Measurements from ENCODE around the gene STYX. TPM values are rescaled to one million over a fixed set of nuclear protein-coding genes. Genes with fewer than 3 reads are reported as not detected.

The STYX gene
- polyA plus RNA-seq, 1 of the 3 experiments (the other 2 are of a cell fraction): 3.5 TPM

GRCh38 chr14:52790756-52791222 is 60.8 kb downstream of the STYX start:
- Histone ChIP-seq H3K4me3 (ENCODE audit: low read depth in 2 of 2, low read length in 1 of 2) (peak overlapping the region; percentile 70 to 73), H3K9ac (peak overlapping the region; percentile 85), H3K4me2 (peak overlapping the region; percentile 81), H3K27ac (ENCODE audit: low read depth in 2 of 2, low read length in 1 of 2) (peak overlapping the region; percentile 87 to 89), H4K20me1 (ENCODE audit: insufficient read depth) (peaks cover 19% of the 10 kb centered on the region), H3K27me3 (ENCODE audit: insufficient read depth) (no peaks in the 10 kb centered on the region), H3K4me1 (ENCODE audit: control insufficient read depth in 1 of 2, insufficient read depth in 2 of 2, low read depth in 1 of 2, low read length in 1 of 2) (peaks cover 0 to 7% of the 10 kb centered on the region in 2 experiments; a peak in 2 of 4 replicates), H3F3A (replicated peaks; ENCODE audit: insufficient read depth) (peaks cover 13% of the 10 kb centered on the region), H3K36me3 (replicated peaks in 1 of 2; ENCODE audit: control insufficient read depth in 1 of 2, insufficient read depth in 2 of 2, low read length in 1 of 2) (peaks cover 4 to 16% of the 10 kb centered on the region in 2 experiments), H3K79me2 (ENCODE audit: insufficient read depth) (peaks cover 62% of the 10 kb centered on the region), H3K9me2 (no peaks in the 10 kb centered on the region), H2AFZ (ENCODE audit: low read depth) (peak overlapping the region; percentile 75), H3K9me3 (no peaks in the 10 kb centered on the region)
- CTCF ChIA-PET: interaction anchor here (0.7 to 1.6 kb wide), 4 partner anchors 14 to 264 kb away, joined by 3 read pairs; no protein-coding TSS in a partner anchor
- DNase-seq: no peak
- WGBS (ENCODE audit: low lambda C conversion rate): 1% methylated on average over 14 of the region's 26 CpGs
- TF ChIP-seq GATA2 (CRISPR knock-in tag; IDR thresholded peaks at IDR 0.05): no peak
- TF ChIP-seq RAD21 (IDR thresholded peaks at IDR 0.05; ENCODE audit: low read length): 0 out of 2 replicates have a peak, but pooled peaks have one; percentile 3
- TF ChIP-seq RXRA (IDR thresholded peaks at IDR 0.05; ENCODE audit: borderline replicate concordance, low read depth): no peak
- TF ChIP-seq SIN3A (IDR thresholded peaks at IDR 0.05; ENCODE audit: borderline replicate concordance, low read depth, low read length): no peak
- POLR2A ChIA-PET: interaction anchor here (0.6 to 2.1 kb wide), 5 partner anchors 35 to 362 kb away, joined by 3 to 5 read pairs (median 4); partner anchors contain the start of genes DDHD1, GPR137C, PSMC6 and STYX

- H3K9me3 ChIP-seq: no peaks in the 10 kb centered on the region
- H3K9me2 ChIP-seq: no peaks in the 10 kb centered on the region
- H3K79me2 ChIP-seq (ENCODE audit: insufficient read depth): peaks cover 56% of the 10 kb centered on the region
- H3K4me2 ChIP-seq: peak within 1 kb of the TSS; percentile 81
- peak within 1 kb of the TSS; percentile 87 to 89 for H3K27ac ChIP-seq (ENCODE audit: low read depth in 2 of 2, low read length in 1 of 2)
- peaks cover 4 to 14% of the 10 kb centered on the region in 2 experiments for H3K36me3 ChIP-seq (replicated peaks in 1 of 2; ENCODE audit: control insufficient read depth in 1 of 2, insufficient read depth in 2 of 2, low read length in 1 of 2)
- POLR2A ChIA-PET: interaction anchor here (0.6 to 2.1 kb wide), 6 partner anchors 34 to 362 kb away, joined by 3 to 5 read pairs (median 4); partner anchors contain the start of genes DDHD1, FERMT2, GPR137C and PSMC6
- peak within 1 kb of the TSS; percentile 75 for H2AFZ ChIP-seq (ENCODE audit: low read depth)
- WGBS (ENCODE audit: low lambda C conversion rate): 1% methylated on average over 13 of the region's 74 CpGs
- peak; percentile 98 for DNase-seq
- H3K4me3 ChIP-seq (ENCODE audit: low read depth in 2 of 2, low read length in 1 of 2): peak within 1 kb of the TSS; percentile 70 to 73
- peaks cover 0 to 7% of the 10 kb centered on the region in 2 experiments; a peak in 2 of 4 replicates for H3K4me1 ChIP-seq (ENCODE audit: control insufficient read depth in 1 of 2, insufficient read depth in 2 of 2, low read depth in 1 of 2, low read length in 1 of 2)
- H3K9ac ChIP-seq: peak within 1 kb of the TSS; percentile 85
- H3F3A ChIP-seq (replicated peaks; ENCODE audit: insufficient read depth): peaks cover 13% of the 10 kb centered on the region
- H4K20me1 ChIP-seq (ENCODE audit: insufficient read depth): peaks cover 19% of the 10 kb centered on the region
- no peaks in the 10 kb centered on the region for H3K27me3 ChIP-seq (ENCODE audit: insufficient read depth)
- CTCF ChIA-PET: interaction anchor here (0.7 to 1.6 kb wide), 3 partner anchors 15 to 263 kb away, joined by 3 read pairs; no protein-coding TSS in a partner anchor
- TF ChIP-seq MXI1 (IDR thresholded peaks at IDR 0.05; ENCODE audit: low read depth, low read length): peak; percentile 90
- TF ChIP-seq, protein P1, sequence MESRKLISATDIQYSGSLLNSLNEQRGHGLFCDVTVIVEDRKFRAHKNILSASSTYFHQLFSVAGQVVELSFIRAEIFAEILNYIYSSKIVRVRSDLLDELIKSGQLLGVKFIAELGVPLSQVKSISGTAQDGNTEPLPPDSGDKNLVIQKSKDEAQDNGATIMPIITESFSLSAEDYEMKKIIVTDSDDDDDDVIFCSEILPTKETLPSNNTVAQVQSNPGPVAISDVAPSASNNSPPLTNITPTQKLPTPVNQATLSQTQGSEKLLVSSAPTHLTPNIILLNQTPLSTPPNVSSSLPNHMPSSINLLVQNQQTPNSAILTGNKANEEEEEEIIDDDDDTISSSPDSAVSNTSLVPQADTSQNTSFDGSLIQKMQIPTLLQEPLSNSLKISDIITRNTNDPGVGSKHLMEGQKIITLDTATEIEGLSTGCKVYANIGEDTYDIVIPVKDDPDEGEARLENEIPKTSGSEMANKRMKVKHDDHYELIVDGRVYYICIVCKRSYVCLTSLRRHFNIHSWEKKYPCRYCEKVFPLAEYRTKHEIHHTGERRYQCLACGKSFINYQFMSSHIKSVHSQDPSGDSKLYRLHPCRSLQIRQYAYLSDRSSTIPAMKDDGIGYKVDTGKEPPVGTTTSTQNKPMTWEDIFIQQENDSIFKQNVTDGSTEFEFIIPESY (IDR thresholded peaks at IDR 0.05; ENCODE audit: borderline replicate concordance, low read depth): no peak
- TF ChIP-seq, protein P2, sequence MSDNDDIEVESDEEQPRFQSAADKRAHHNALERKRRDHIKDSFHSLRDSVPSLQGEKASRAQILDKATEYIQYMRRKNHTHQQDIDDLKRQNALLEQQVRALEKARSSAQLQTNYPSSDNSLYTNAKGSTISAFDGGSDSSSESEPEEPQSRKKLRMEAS (IDR thresholded peaks at IDR 0.05; ENCODE audit: low read depth): peak; percentile 99
- TF ChIP-seq, protein P3, sequence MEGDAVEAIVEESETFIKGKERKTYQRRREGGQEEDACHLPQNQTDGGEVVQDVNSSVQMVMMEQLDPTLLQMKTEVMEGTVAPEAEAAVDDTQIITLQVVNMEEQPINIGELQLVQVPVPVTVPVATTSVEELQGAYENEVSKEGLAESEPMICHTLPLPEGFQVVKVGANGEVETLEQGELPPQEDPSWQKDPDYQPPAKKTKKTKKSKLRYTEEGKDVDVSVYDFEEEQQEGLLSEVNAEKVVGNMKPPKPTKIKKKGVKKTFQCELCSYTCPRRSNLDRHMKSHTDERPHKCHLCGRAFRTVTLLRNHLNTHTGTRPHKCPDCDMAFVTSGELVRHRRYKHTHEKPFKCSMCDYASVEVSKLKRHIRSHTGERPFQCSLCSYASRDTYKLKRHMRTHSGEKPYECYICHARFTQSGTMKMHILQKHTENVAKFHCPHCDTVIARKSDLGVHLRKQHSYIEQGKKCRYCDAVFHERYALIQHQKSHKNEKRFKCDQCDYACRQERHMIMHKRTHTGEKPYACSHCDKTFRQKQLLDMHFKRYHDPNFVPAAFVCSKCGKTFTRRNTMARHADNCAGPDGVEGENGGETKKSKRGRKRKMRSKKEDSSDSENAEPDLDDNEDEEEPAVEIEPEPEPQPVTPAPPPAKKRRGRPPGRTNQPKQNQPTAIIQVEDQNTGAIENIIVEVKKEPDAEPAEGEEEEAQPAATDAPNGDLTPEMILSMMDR (IDR thresholded peaks at IDR 0.05): no peak
- TF ChIP-seq RFX5 (IDR thresholded peaks at IDR 0.05; ENCODE audit: low read length): no peak
- TF ChIP-seq, protein P4, sequence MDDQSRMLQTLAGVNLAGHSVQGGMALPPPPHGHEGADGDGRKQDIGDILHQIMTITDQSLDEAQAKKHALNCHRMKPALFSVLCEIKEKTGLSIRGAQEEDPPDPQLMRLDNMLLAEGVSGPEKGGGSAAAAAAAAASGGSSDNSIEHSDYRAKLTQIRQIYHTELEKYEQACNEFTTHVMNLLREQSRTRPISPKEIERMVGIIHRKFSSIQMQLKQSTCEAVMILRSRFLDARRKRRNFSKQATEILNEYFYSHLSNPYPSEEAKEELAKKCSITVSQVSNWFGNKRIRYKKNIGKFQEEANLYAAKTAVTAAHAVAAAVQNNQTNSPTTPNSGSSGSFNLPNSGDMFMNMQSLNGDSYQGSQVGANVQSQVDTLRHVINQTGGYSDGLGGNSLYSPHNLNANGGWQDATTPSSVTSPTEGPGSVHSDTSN (IDR thresholded peaks at IDR 0.05): peak; percentile 66
- 0 out of 2 replicates have a peak, but pooled peaks have one; percentile 22 for TF ChIP-seq GATA2 (CRISPR knock-in tag; IDR thresholded peaks at IDR 0.05)
- TF ChIP-seq GABPA (IDR thresholded peaks at IDR 0.05; ENCODE audit: low read depth): peak; percentile 73
- TF ChIP-seq JUND (IDR thresholded peaks at IDR 0.05): peak; percentile 58
- TF ChIP-seq TAF1 (IDR thresholded peaks at IDR 0.05; ENCODE audit: borderline replicate concordance, low read depth, low read length): peak; percentile 48
- TF ChIP-seq YY1 (IDR thresholded peaks at IDR 0.05; ENCODE audit: low read depth): no peak
- TF ChIP-seq IRF3 (IDR thresholded peaks at IDR 0.05; ENCODE audit: low read depth, low read length): no peak
- no peak for TF ChIP-seq TEAD4 (IDR thresholded peaks at IDR 0.05; ENCODE audit: borderline replicate concordance, insufficient read depth)
- TF ChIP-seq RXRA (IDR thresholded peaks at IDR 0.05; ENCODE audit: borderline replicate concordance, low read depth): no peak
- no peak for TF ChIP-seq USF1 (IDR thresholded peaks at IDR 0.05; ENCODE audit: borderline replicate concordance, low read depth)
Measured at GRCh38 chr14:52791223-52792096, 61.5 kb downstream of the STYX start, which contains the start of gene GNPNAT1. Gene GNPNAT1, minus strand, starts transcription at chr14:52791607. Its CDS starts 6,957 bp downstream, at chr14:52784650.

All from SK-N-SH (cell line).